GM18951 (cell line): ENCODE results near the gene BUD23.
A peak's percentile ranks its signal among the peaks of the same experiment; 100 is the strongest.
"Not testable (repeated sequence)": the region's sequence is repeated elsewhere in the genome, so short reads cannot be mapped to it uniquely, and the experiment has no call there.

Experiments
- POLR2A ChIP-seq: IDR thresholded peaks from 4 replicates; pipeline ENCODE4 v1.6.1; 2011; ENCODE audit warnings: mild to moderate bottlenecking; ENCODE audit not compliant: insufficient read length, insufficient read depth; ENCODE audit errors: extremely low read depth
- in situ Hi-C: fragments of 300-500 bp; cut with MboI; formaldehyde crosslinking; loops from one replicate; pipeline ENCODE4 v1.12.0; 2022; ENCODE audit warnings: low sequenced_read_pairs, mixed read lengths, inconsistent platforms; ENCODE audit not compliant: unreplicated experiment

Gene BUD23

DNA sequence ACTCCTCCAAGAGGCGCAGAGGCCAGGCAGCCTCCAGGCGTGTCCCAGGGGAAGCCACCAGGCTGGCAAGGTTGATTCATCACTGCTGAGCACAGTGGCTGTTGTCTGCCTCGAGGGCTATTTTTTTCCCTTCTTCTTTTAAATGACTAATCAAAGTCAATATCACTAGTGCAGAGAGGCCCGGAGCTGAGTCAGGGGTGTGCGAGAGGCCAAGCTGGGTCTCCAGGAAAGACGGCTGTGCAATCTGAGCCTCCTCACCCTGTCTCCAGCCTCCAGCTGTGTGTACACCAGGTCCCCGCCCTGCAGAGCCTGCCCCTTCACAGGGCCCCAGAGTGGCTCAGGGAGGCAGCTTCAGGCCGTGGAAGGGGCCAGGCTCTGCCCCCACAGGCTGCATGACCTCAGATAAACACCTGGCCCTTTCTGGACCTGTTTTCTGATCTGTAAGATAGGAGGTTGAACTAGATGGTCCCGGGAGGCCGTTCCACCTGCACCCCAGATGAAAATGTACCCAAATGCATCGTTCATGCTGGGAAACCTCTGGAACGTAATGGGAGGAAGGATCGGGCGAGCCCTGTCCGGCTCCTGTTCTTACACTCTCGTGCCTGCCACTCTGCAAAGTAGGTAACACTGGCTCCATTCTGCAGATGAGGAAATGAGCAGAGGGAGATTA is 32.4 kb downstream of the BUD23 start:
- TF ChIP-seq POLR2A: no peak
- in situ Hi-C loops: loop anchor here (10.0 kb wide), 1 partner anchor 111 kb away; no protein-coding TSS in a partner anchor

DNA sequence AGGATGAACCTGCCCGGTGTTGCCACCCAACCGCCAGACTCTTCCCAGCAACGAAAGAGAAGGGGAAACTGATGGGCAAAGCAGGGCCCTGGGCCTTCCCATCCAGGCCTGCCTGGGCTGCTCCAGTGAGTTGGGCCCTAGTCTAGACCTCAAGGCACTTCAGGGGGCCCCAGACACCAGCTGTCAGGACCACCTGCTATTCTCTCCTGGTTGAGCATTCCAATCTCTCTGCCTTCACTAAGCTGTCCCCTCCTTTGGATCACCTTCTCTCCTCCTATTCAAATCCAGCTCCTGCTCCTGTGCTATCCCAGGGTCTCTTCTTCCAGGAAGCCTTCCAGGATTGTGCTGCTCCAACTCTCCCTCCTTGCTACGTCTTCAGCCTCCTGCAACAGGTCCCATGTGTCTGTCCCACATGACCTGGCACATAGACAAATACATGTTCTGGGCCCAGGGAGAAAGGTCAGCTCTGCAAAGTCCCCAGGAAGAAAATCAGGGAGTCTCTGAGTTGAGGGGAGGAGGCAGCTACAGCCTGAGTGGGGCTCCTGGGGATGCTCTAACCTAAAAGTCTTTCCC is 33.0 kb downstream of the BUD23 start:
- no peak for TF ChIP-seq POLR2A
- in situ Hi-C loops: loop anchor here (10.0 kb wide), 1 partner anchor 112 kb away; no protein-coding TSS in a partner anchor

DNA sequence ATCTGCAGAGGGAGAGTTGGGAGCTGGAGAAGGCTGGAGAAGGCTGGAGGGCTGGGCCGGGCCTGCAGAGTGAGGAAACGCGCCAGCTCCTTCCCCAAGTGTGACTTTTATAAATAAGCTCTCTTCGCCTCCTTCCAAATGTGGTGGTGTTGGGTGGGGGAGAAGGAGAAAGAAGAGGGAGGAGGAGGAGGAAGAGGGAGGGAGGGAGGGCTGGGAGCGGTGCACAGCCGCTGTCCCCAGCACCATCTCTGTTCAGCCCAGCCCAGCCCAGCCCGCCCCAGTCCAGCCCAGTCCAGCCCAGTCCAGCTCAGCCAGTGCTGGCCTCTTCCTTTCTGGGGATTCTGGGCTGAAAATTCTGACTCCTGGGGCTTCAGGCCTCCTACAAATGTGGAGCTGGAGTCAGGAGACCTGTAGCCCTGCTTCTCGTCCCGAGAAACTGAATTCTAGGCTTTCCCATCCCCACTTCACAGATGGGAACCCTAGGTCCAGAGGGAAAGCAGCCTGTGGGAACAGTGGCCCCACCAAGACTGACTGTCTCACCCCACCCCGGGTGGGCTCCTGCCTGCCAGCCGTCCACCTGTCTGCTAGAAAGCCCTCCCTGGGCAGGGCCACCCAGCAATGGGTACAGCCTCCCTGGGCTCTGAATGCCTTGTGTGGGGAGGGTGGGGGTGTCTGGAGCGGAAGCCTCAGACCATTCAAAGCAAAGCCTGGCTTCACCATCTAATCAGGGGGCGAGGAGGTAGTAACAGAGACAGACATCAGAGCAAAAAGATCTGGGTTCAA is 33.8 kb downstream of the BUD23 start:
- TF ChIP-seq POLR2A: no peak
- in situ Hi-C loops: loop anchor here (10.0 kb wide), 1 partner anchor 112 kb away; no protein-coding TSS in a partner anchor

DNA sequence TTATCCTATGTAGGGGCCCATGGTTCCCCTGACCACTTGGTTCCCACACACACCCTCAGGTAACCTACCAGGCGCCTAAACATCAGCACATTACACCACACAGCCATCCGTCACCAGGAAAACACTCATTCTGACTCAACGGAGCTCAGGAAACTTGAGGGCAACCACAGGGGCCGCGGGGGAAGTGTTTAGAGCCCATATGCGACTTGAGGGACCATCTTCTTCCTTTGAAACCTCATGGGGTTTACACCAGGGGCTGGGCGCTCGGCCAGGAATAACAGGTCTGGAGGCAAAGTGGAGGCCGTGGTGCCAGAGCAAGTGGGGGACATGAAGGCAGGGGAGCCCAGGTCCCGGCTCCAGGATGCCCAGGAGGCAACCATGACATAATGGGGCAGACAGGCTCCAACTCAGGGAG is 34.6 kb downstream of the BUD23 start:
- in situ Hi-C loops: loop anchor here (10.0 kb wide), 1 partner anchor 113 kb away; no protein-coding TSS in a partner anchor
- TF ChIP-seq POLR2A: no peak

DNA sequence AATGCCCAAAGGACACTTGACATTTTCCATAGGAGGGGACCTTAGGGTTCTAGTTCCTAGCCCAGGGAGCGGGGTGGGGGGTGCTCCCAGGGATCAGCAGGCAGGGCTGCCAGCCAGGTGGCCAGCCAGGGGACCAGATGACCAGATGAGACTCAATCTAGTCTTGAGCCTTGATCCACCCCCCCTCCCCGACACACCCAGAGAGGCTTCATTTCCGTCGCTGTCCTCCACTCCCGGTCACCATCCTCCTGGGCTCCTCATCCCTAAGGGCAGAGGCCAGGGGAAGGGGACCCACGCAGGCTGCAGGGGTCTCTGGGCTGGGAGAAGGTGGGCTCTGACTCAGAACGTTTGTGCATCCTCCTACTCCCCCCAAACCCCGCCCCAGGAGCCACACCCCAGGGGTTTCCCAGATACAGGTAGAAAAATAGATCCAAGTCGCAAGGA is 35.1 kb downstream of the BUD23 start:
- TF ChIP-seq POLR2A: no peak
- in situ Hi-C loops: loop anchor here (10.0 kb wide), 1 partner anchor 114 kb away; no protein-coding TSS in a partner anchor

DNA sequence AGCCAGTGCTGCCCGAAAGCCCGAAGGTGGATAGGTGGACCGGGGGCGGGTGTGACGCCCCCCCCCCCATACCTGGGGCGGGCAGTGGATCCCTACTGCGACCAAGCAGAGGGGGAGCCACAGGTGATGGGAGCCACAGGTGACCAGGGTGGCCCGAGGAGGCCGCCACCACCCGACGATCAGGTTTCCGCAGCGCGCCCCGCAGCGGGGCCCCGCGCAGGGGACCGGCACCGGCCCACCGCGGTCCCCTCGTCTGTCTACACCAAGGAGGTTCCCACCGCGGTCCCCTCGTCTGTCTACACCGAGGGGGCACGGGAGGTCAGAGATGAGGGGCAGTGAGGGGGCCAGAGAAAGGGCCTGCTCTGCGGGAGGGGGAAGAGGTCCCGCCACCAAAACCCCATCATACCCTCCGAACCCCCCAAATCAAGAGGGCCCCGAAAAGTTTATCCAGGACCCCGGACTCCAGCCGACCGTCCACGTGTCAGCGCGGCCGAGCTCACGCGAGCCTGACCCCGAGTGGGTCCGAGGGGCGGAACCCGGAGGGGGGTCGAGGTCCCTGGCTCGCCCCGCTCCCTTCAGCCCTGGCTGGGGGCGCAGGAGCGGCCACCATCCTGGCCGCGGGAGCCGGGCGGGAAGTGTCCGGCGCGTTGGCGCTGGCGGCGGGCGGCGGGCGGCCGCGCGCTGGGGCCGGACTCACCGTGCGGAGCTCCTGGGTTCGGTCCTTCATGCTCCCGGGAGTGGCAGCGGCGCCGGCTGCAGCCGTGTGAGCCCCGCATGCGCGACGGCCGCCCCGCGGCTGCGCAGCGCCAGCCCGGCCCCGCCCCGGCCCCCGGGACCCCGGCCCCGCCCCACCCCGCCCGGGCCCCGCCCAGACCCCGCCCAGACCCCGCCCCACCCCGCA is 35.8 kb downstream of the BUD23 start, which contains the start of gene STX1A:
Gene STX1A, minus strand, starts transcription at position 765 of the 901 bp plus-strand sequence. Its CDS starts 38 bp downstream, at position 727.
- TF ChIP-seq POLR2A: peak; percentile 73
- in situ Hi-C loops: loop anchor here (10.0 kb wide), 1 partner anchor 114 kb away; no protein-coding TSS in a partner anchor

DNA sequence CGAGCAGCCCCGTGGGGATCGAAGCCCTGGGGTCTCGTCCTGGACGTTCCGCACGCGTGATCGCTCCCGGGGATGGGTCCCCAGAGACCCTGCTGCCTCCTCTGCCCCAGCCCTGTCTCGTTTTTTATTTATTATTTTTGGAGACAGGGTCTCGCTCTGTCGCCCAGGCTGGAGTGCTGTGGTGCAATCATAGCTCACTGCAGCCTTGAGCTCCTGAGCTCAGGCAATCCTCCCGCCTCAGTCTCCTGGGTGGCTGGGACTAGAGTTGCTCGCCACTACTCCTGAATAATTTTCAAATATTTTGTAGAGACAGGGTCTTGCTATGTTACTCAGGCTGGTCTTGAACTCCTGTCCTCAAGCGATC is 36.4 kb downstream of the BUD23 start:
- no peak for TF ChIP-seq POLR2A
- in situ Hi-C loops: loop anchor here (10.0 kb wide), 1 partner anchor 115 kb away; no protein-coding TSS in a partner anchor

DNA sequence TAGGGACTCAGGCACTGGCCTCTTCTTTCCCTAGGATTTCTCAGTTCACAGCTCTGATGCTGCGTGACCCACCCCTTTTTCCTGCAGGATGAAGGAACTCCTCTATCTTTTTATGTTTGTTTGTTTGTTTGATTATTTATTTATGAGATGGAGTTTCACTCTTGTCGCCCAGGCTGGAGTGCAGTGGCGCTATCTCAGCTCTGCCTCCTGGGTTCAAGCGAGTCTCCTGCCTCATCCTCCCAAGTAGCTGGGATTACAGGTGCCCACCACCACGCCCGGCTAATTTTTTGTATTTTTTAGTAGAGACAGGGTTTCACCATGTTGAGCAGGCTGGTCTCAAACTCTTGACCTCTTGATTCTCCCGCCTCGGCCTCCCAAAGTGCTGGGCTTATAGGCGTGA is 37.0 kb downstream of the BUD23 start:
- in situ Hi-C loops: not testable (repeated sequence)

DNA sequence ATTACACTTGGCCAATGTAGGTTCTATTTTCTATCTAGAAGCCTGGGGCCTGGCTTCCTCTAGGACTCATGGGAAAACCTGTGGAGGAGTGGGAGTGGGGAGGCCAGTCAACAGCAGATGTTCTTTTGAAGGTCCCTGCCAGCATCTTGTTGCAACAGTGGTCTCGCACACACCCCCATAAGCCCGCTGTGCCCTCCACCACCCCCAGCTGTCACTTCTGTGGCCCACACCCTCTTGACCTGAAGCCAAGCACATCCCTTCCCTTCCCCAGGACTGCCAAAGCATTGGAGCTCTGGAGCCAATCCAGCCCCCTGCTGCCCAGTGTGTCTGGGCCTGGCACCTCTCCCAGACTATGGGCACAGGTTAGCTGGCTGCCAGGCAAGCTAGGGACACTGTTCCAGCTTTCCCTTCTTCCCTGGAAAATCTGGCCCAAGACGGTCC is 38.0 kb downstream of the BUD23 start:
- TF ChIP-seq POLR2A: no peak
- in situ Hi-C loops: no loop called here

DNA sequence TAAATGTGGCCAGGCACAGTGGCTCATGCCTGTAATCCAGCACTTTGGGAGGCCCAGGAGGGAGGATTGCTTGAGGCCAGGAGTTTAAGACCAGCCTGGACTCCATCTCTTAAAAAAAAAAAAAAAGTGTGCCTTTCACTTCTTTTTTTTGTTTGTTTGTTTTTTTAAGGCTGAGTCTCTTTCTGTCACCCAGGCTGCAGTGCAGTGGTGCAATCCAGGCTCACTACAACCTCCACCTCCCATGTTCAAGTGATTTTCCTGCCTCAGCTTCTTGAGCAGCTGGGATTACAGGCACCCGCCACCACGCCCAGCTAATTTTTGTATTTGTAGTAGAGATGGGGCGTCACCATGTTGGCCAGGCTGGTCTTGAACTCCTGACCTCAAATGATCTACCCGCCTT is 38.8 kb downstream of the BUD23 start:
- in situ Hi-C loops: not testable (repeated sequence)

DNA sequence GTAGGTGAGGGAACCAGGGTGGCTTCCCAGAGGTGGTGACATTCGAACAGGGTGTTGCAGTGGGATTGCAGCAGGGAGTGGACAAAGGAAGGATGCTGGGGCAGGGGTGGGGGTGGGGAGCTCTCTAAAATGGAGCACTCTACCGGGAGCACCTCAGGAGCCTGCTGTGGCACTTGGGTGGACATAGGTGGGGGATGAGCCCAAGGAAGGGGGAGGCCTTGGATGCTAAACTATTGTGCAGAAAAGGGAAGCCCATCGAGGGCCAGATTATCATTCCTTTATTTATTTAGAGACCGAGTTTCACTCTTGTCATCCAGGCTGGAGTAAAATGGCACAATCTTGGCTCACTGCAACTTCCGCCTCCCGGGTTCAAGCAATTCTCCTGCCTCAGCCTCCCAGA is 39.4 kb downstream of the BUD23 start:
- no peak for TF ChIP-seq POLR2A
- in situ Hi-C loops: no loop called here

DNA sequence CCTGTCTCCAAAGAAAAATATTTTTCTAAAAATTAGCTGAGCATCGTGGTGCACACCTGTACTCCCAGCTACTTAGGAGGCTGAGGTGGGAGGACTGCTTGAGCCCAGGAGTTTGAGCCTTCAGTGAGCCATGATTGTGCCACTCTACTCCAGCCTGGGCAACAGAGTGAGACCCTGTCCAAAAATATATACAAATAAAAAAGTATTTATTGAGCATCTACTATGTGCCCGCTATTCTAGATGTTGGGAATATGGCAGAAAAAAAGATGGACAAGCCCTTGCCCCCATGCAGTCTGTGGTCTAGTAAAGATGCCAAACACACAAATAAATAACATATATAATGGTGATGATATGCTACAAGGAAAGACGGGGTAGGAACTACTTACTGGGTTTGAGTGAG is 40.4 kb downstream of the BUD23 start:
- in situ Hi-C loops: no loop called here
- no peak for TF ChIP-seq POLR2A
